HFFc6 (cell line): ENCODE data around the gene MYO18A. TPM values are rescaled to one million over a fixed set of nuclear protein-coding genes. Genes with fewer than 3 reads are reported as not detected.

Experiments
- DNase-seq: peaks from one replicate; pipeline ENCODE4 v3.0.0-alpha.2; 2018
- H3K27ac Mint-ChIP-seq: 2 replicates; pipeline ENCODE4 v1.8.0; 2020; ENCODE audit warnings: mild to moderate bottlenecking, mixed read lengths
- H3K27me3 Mint-ChIP-seq: 2 replicates; pipeline ENCODE4 v1.8.0; 2021; ENCODE audit warnings: mild to moderate bottlenecking, moderate library complexity, mixed read lengths; ENCODE audit not compliant: insufficient read depth
- H3K36me3 Mint-ChIP-seq: 2 replicates; pipeline ENCODE4 v1.8.0; 2021; ENCODE audit warnings: low read depth, mixed read lengths
- H3K4me1 Mint-ChIP-seq: 2 replicates; pipeline ENCODE4 v1.8.0; 2020; ENCODE audit warnings: low read depth, mixed read lengths
- H3K4me3 Mint-ChIP-seq: 2 replicates; pipeline ENCODE4 v1.8.0; 2020; ENCODE audit warnings: mild to moderate bottlenecking, moderate library complexity, mixed read lengths
- H3K9me3 Mint-ChIP-seq: 2 replicates; pipeline ENCODE4 v1.8.0; 2020; ENCODE audit warnings: mild to moderate bottlenecking, mixed read lengths
- total RNA-seq, 6 experiments: library from RNA; stranded (reverse); fragmentation: NEBNext Ultra II Directional; extraction: Animal tissue kit (Norgen Biotek cat#: 25700); gene quantifications; 2 replicates in 1 of 6; 3 replicates in 5 of 6; pipeline ENCODE4 v1.2.3, GENCODE V29; 2021
- TF ChIP-seq, protein P1 (sequence below): fragments of 200-600 bp; sonication (generic); IDR thresholded peaks from 2 replicates; pipeline ENCODE4 v1.5.0; 2021; ENCODE audit warnings: antibody characterized with exemption, mild to moderate bottlenecking

Gene MYO18A
- total RNA-seq, 6 experiments from 2014 or later: 39.2 to 57.7 (median 42.9) TPM

DNA sequence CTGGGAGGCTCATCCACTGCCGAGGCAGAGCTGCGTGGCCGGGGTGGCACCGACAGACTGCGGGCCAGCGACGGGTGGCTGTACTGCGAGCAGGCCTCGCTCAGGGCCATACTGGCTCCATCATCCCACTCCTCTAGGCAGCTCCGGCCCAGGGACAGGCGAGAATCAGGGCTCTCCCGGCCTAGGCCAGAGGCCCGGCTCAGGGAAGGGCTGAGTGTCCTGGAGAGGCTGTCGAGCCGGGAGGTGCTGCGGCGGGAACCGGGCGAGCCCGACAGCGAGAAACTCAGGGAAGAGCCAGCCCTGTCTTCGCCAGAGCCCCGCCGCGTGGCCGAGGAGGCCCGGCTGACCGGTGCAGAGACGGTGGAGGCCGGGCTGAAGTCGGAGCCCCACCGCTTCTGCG is 99.9 kb downstream of the MYO18A start:
- no peak overlapping the region for H3K27ac Mint-ChIP-seq
- H3K9me3 Mint-ChIP-seq: no peaks in the 10 kb centered on the region
- H3K4me3 Mint-ChIP-seq: no peak overlapping the region
- DNase-seq: no peak
- H3K27me3 Mint-ChIP-seq: peaks cover 5% of the 10 kb centered on the region
- TF ChIP-seq, protein P1, sequence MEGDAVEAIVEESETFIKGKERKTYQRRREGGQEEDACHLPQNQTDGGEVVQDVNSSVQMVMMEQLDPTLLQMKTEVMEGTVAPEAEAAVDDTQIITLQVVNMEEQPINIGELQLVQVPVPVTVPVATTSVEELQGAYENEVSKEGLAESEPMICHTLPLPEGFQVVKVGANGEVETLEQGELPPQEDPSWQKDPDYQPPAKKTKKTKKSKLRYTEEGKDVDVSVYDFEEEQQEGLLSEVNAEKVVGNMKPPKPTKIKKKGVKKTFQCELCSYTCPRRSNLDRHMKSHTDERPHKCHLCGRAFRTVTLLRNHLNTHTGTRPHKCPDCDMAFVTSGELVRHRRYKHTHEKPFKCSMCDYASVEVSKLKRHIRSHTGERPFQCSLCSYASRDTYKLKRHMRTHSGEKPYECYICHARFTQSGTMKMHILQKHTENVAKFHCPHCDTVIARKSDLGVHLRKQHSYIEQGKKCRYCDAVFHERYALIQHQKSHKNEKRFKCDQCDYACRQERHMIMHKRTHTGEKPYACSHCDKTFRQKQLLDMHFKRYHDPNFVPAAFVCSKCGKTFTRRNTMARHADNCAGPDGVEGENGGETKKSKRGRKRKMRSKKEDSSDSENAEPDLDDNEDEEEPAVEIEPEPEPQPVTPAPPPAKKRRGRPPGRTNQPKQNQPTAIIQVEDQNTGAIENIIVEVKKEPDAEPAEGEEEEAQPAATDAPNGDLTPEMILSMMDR: no peak
- H3K4me1 Mint-ChIP-seq: no peaks in the 10 kb centered on the region
- H3K36me3 Mint-ChIP-seq: no peaks in the 10 kb centered on the region; the same call in 1 of the 2 replicates

DNA sequence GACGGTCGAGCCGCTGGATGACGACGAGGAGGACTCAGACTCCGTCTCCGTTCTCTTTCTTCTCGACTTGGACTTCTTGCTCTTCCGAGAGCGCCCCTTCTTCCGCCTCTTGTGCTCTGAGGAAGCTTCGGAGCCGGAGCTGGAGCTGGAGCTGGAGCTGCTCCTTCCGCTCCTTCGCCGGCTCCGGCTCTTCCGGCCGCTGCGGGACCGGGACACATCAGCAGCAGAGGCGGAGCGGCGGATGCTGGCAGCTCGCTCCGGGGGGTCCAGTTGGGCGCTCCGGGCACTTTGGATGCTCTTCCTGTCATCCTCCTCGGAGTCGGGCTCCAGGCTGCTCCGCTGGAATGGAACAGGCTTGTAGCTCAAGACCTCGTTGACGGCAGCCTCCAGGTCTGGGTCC is 100.3 kb downstream of the MYO18A start:
- H3K27ac Mint-ChIP-seq: no peak overlapping the region
- no peak overlapping the region for H3K4me3 Mint-ChIP-seq
- TF ChIP-seq, protein P1: no peak
- no peaks in the 10 kb centered on the region; the same call in 1 of the 2 replicates for H3K36me3 Mint-ChIP-seq
- no peaks in the 10 kb centered on the region for H3K9me3 Mint-ChIP-seq
- H3K27me3 Mint-ChIP-seq: peaks cover 5% of the 10 kb centered on the region
- no peak for DNase-seq
- H3K4me1 Mint-ChIP-seq: no peaks in the 10 kb centered on the region

DNA sequence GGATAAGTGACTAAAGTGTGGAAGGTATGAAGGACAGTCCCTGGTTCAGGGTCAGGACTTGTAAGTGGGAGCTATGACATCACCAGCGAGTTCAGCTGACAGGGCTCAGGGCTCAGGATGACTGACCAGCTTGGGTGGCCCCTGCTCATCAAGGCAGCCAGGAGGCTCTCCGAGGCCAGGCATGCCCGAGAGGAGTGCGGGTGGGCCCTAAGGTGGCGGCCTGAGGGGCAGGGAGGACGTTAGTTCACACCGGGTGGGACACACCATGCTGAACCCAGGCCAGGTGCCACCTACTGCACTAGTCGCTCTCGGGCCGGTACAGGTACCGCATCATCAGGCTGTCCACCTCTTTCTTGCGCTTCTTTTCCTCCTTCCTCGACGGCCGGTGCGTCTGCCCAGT is 100.8 kb downstream of the MYO18A start:
- H3K36me3 Mint-ChIP-seq: no peaks in the 10 kb centered on the region; the same call in 1 of the 2 replicates
- H3K9me3 Mint-ChIP-seq: no peaks in the 10 kb centered on the region
- H3K27ac Mint-ChIP-seq: no peak overlapping the region
- peaks cover 5% of the 10 kb centered on the region for H3K27me3 Mint-ChIP-seq
- no peak for DNase-seq
- H3K4me1 Mint-ChIP-seq: no peaks in the 10 kb centered on the region
- TF ChIP-seq, protein P1: no peak
- no peak overlapping the region for H3K4me3 Mint-ChIP-seq

DNA sequence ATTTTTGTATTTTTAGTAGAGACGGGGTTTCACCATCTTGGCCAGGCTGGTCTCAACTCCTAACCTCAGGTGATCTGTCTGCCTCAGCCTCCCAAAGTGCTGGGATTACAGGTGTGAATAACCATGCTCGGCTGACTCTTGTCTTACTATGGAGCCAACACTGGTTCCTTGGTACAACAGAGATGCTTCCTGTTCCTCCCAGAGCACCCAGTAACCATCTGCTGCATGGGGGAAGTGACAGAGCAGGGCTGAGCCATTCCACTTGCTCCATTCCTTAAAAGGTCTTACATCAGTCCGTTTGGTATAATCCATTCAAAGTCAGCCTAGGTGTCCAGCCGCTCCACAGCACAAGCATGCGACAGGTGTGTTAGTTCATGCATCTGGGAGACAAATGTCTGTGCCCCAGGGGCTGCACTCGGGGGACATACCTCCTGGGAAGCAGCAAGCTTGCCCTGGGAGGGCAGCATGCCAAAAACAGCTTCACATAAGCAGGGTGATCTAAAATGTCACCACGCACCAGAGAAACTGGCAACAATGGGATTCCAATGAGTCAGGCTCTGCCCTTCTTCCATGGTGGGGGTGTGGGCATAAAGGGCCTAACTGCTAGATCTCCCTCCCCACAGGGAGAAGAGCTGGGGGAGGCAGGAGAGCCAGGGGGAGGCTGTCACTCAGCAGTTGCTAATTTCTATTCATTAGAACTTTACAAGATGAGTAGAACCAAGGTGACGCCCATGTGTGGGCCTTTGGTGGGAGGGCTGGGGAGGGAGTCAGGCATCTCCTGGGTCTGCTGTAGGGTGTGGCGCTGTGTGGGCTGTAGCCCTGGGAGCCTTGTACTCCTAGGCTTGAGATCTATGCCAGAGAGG is 101.8 kb downstream of the MYO18A start:
- TF ChIP-seq, protein P1: no peak
- Mint-ChIP-seq H3K36me3 (no peaks in the 10 kb centered on the region; the same call in 1 of the 2 replicates), H3K9me3 (no peaks in the 10 kb centered on the region), H3K4me3 (no peak overlapping the region), H3K27ac (no peak overlapping the region), H3K4me1 (no peaks in the 10 kb centered on the region), H3K27me3 (peaks cover 5% of the 10 kb centered on the region)
- DNase-seq: no peak

DNA sequence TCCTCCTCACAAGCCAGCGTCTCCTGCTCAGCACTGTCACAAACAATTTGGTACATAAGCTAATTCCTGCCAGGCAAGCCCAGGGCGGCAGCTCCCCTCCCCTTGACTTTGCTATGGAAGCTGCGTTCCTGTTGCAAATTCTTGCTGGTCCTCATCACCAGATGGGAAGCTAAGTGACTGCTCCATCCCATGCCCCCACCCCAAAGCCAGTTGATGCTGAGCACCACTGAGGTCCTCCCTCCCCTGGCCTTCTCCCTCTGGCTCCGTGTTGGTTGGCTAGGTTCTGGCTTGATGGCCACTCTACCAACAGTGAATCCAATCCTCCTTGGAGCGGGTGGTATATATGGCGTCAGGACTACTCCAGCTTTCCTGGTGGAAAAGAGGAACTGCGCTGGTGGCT is 102.9 kb downstream of the MYO18A start:
- Mint-ChIP-seq H3K36me3 (no peaks in the 10 kb centered on the region; the same call in 1 of the 2 replicates), H3K4me3 (no peak overlapping the region), H3K27ac (no peak overlapping the region), H3K27me3 (peaks cover 10% of the 10 kb centered on the region), H3K9me3 (no peaks in the 10 kb centered on the region), H3K4me1 (no peaks in the 10 kb centered on the region)
- TF ChIP-seq, protein P1: no peak
- no peak for DNase-seq
